Germinal center (tissue), 1 donor: Measurements from ENCODE around the gene RASL10B.
"Not testable (repeated sequence)": the region's sequence is repeated elsewhere in the genome, so short reads cannot be mapped to it uniquely, and the experiment has no call there.

Source experiments
- DNase-seq: peaks from one replicate; pipeline ENCODE4 v3.0.0; 2012; ENCODE audit warnings: mixed read lengths, low spot score

Gene RASL10B

GRCh38 chr17:35731239-35731916 lies at the start of gene RASL10B:
TSS of gene RASL10B (plus strand) at chr17:35731639. CDS start at chr17:35735185, 3,546 bp downstream.
- peak; percentile 54 for DNase-seq

GRCh38 chr17:35683591-35683990 lies 47.8 kb upstream of the RASL10B start:
- no peak for DNase-seq

GRCh38 chr17:35684055-35684802 lies 47.2 kb upstream of the RASL10B start:
- no peak for DNase-seq

GRCh38 chr17:35692512-35693210 lies 38.8 kb upstream of the RASL10B start:
- DNase-seq = no peak

- DNase-seq = no peak
Observed at GRCh38 chr17:35693662-35694061, 37.8 kb upstream of the RASL10B start.

DNA sequence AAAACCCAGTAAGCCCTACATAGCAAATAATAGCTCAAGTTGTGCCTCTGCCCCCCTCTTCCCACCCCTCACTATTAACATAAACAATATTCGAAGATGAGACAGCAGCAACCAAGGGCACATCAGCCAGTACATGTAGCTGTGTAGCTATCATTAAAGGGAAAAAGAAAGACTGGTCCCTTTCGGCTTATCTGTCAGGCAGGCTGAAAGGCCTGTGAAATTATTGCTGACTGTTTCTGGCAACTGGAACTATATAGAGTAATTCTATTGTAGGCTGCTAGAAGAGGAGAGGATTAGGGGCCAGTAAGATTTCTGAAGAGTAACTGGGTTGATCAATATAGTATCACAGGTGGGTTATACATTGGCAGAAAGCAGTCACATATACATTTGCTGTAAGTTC lies 36.5 kb upstream of the RASL10B start:
- no peak for DNase-seq

- DNase-seq = no peak
Observed at GRCh38 chr17:35695613-35696012, 35.8 kb upstream of the RASL10B start.

DNA sequence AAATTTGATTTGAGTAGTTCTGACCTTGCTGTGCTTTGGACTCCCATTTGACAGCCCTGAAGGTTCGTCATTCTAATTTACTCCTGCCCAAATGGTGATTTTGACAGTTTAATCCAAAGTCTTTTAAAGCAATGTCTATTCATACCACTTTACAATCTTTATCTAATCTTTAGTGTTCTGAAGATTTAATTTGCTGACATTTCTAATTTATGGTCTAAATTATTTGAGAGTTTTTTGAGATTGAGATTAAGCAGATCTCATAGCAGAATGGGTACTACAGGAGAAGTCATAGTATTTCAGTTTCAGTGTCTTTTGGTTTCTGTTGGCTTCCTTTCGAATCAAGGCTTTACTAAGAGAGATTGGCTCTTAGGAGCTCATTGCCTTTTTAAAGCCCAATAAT lies 32.6 kb upstream of the RASL10B start:
- DNase-seq = no peak

DNA sequence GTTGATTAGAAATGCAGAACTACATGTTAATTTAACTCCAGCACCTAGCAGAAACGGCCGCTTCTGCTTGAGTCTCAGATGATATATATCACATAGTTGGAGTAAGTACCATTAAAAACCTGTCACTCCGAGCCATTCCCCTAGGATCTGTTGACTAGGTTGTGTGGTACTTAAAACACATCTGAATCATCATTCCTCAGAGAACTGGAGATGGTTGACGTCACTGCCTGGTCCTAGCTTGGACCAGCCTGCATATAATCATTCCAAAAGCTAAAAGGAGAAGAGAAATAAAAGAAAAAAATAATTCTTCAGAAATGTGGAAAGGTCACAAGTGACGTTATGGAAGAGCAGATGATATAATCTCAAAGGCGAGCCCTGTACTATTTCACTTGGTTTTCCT lies 31.3 kb upstream of the RASL10B start:
- DNase-seq = no peak

- no peak for DNase-seq
Observed at GRCh38 chr17:35701491-35701890, 29.9 kb upstream of the RASL10B start.

DNA sequence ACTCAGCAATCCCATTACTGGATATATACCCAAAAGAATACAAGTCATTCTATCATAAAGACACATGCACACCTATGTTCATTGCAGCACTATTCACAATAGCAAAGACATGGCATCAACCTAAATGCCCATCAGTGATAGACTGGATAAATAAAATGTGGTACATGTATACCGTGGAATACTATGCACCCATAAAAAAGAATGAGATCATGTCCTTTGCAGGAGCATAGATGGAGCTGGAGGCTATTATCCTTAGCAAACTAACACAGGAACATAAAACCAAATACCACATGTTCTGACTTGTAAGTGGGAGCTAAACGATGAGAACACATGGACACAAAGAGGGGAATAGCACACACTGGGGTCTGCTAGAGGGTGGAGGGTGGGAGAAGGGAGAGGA lies 28.1 kb upstream of the RASL10B start:
- DNase-seq = not testable (repeated sequence)

- no peak for DNase-seq
Observed at GRCh38 chr17:35705230-35705629, 26.2 kb upstream of the RASL10B start.

DNA sequence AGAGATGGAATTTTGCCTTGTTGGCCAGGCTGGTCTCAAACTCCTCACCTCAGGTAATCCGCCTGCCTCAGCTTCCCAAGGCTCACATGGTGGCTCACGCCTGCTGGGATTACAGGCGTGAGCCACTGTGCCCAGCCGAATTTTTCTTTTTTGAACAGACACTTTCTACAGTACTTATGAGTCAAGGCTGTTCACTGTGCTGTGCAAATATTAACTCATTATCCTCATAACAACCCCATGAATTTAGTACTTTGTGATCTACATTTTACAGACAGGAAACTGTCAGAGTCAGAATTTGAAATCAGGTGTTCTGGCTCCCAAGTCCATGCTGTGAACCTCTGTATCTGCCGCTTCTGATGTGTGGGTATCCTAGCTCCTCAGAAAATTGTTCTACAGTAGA lies 25.7 kb upstream of the RASL10B start:
- DNase-seq = no peak

DNA sequence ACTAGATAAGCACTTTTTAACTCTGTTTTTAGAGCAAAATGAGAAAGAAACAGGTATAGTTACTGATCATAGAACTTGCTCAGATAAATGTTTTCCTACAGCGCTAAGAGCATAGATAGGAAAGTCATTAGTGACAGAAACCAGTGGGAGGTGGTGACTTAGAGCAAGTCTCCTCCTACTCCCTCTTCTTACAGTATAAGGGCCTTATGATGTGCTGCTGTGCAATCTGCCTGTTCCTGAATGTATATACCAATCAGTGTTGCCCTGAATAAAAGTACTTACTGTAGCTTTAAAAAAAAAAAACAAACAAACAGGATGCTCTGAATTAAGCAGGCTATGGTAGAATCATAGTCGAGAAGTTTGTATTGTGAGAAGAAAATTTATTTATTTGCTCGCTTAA lies 23.3 kb upstream of the RASL10B start:
- DNase-seq = no peak

GRCh38 chr17:35708951-35709350 lies 22.5 kb upstream of the RASL10B start:
- DNase-seq = peak; percentile 53

DNA sequence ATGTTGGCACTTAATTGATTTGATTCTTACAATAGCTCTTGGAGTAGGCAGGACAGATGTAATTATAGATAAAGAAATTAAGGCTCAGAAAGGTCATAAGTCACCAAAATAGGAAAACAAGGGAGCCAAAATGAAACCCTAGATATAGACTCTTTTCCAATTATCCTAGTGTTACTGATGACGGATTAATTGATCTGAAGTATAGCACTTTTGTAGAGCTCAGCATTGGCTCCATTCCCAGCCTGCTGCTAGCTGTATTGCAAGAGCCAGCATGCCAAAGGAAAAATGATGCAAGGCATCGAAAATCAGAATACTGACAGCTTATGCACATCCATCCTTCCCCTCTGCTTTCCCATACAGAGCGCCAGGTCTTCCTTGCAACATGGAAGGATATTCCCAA lies 21.6 kb upstream of the RASL10B start:
- no peak for DNase-seq

GRCh38 chr17:35710950-35711349 lies 20.5 kb upstream of the RASL10B start:
- no peak for DNase-seq

DNA sequence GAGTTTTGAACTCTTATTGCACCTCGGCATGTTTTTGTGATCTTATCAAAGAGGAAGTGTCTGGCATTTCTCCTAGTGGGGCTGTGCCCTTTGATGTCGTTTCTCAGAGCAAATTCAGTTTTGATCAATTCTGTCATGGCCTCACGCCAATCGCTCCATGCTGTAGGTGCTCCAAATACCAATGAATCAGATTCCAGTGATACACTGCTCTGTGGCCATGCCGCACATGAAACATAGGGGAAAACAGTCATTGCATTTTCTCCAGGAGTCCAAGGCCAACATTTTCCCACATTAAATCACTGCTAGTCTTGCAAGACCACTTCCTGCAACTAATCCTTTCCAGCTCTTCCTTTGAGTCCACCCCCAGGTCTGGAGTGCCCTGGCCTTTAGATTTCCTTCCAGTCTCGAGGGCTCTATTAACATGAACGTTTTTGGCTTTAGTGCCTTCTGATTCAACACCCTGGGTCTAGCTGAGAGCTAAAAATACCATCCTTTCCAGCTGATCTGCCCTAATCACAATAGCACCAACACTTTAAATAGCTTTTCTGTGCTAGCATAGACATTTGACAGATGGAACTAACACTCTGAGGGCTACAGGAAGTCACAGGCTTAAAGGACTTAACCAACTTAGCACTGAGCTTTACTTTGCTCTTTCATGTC lies 18.2 kb upstream of the RASL10B start:
- DNase-seq = no peak

- no peak for DNase-seq
Observed at GRCh38 chr17:35714988-35715387, 16.5 kb upstream of the RASL10B start.

DNA sequence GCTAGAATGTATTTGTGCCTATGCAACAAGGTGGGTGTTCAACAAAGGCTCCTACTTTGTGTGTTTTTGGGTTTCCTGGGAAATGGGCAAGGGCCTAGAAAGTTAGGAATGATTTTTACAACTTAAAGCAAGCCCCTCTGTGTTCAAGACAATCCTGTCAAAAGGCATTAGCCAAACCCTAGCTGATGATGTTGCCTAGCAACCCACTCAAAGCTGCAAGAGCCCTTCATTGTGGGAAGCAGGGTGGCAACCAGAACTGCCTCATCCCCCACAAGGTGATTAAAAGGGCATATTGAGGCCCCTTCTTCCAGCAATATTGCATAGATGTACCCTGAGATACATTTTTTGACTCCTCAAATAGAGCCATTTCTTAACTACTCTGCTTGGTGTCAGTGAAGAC lies 16.0 kb upstream of the RASL10B start:
- no peak for DNase-seq

- DNase-seq = no peak
Observed at GRCh38 chr17:35716173-35716572, 15.3 kb upstream of the RASL10B start.

GRCh38 chr17:35716897-35717465 lies 14.5 kb upstream of the RASL10B start:
- DNase-seq = no peak
